GM12872 (cell line): ENCODE data around the gene MED14.

Experiments
- TF ChIP-seq, protein P1 (sequence below): IDR thresholded peaks from 3 replicates; pipeline ENCODE4 v1.5.1; 2011; ENCODE audit warnings: low read depth, mild to moderate bottlenecking, low read length, moderate library complexity; ENCODE audit not compliant: insufficient read depth

Gene MED14

GRCh38 chrX:40644176-40644575 is 91.2 kb downstream of the MED14 start:
- TF ChIP-seq, protein P1, sequence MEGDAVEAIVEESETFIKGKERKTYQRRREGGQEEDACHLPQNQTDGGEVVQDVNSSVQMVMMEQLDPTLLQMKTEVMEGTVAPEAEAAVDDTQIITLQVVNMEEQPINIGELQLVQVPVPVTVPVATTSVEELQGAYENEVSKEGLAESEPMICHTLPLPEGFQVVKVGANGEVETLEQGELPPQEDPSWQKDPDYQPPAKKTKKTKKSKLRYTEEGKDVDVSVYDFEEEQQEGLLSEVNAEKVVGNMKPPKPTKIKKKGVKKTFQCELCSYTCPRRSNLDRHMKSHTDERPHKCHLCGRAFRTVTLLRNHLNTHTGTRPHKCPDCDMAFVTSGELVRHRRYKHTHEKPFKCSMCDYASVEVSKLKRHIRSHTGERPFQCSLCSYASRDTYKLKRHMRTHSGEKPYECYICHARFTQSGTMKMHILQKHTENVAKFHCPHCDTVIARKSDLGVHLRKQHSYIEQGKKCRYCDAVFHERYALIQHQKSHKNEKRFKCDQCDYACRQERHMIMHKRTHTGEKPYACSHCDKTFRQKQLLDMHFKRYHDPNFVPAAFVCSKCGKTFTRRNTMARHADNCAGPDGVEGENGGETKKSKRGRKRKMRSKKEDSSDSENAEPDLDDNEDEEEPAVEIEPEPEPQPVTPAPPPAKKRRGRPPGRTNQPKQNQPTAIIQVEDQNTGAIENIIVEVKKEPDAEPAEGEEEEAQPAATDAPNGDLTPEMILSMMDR, result no peak

DNA sequence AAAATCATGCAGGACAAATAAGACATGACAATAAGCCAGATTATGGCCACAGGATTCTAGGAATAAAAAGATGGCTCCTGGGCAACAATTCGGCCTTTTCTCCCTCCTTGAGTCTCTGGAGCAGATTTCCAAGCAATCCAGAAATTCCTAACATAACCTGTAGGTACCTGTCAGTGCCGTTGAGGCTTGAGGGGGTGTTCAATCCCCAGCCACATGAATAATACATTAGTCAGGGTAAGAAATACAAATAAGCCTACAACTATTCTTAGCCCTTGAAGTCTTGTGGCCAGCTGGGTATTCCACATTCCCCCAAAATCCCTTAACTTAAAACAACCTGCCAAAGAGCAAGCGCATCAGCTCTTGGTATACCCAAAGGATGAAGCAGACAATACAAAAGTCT is 97.7 kb downstream of the MED14 start:
- TF ChIP-seq, protein P1, result no peak

DNA sequence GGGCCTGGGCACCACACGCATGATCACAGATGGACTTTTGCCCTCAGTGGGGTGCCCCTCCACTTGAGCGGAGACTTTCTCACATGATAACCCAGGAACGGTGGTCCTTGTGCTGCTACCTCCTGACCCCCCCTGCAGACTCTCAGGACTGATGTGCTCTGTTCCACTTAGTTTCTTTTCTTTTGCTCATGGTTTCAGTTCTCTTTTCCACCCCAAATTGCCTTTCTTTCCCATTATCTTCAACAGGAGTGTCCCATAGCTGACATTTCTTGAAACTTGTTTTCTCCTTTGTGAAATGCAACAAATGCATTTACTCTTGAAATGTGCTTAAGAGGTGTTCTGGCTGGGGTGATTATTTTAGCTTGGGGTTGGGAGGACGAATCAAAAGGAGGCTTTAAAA is 103.1 kb downstream of the MED14 start:
- TF ChIP-seq, protein P1, result no peak

- TF ChIP-seq, protein P1, result no peak
Observed at GRCh38 chrX:40628506-40628905, 106.8 kb downstream of the MED14 start.

- TF ChIP-seq, protein P1, result no peak
Observed at GRCh38 chrX:40625294-40625693, 110.0 kb downstream of the MED14 start.

- TF ChIP-seq, protein P1, result no peak
Observed at GRCh38 chrX:40623665-40624064, 111.7 kb downstream of the MED14 start.

DNA sequence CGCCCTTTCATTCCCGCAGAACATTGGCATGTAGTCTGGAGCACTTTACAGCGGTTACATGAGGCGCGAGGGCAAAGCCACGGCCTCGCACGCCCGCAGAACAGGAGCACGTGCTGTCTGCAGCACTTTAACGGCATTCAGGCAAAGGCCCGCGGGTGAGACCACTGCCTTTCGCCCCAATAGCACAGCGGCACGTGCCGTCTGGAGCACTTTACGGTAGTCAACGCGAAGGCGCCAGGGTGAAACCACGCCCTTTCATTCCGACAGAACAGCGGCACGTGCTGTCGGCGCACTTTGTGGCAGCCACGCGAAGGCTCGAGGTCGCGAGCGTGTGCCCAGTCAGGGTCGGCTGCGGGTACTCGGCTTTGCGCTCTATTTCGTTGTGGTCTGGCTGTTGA is 112.2 kb downstream of the MED14 start, which contains the start of gene MPC1L:
Gene MPC1L, plus strand, starts transcription at position 290 of the 398 bp plus-strand sequence. CDS start 138 bp downstream, outside the sequence.
- TF ChIP-seq, protein P1, result no peak
